C4-2B (cell line): ENCODE measurements around the gene SPTB.

Source experiments
- CTCF ChIP-seq: fragments of 450-650 bp; conservative IDR thresholded peaks from 2 replicates; pipeline ENCODE4 v1.5.1; 2017; ENCODE audit warnings: mild to moderate bottlenecking
- ZFX ChIP-seq: fragments of 450-650 bp; IDR thresholded peaks from 2 replicates; pipeline ENCODE4 v1.6.1; 2017

GRCh38 chr14:64762044-64763034 lies 117.4 kb downstream of the SPTB start:
- peak; percentile 39 for TF ChIP-seq CTCF
- no peak for TF ChIP-seq ZFX
